ENCODE measurements around the gene PFKFB2.

Gene PFKFB2

DNA sequence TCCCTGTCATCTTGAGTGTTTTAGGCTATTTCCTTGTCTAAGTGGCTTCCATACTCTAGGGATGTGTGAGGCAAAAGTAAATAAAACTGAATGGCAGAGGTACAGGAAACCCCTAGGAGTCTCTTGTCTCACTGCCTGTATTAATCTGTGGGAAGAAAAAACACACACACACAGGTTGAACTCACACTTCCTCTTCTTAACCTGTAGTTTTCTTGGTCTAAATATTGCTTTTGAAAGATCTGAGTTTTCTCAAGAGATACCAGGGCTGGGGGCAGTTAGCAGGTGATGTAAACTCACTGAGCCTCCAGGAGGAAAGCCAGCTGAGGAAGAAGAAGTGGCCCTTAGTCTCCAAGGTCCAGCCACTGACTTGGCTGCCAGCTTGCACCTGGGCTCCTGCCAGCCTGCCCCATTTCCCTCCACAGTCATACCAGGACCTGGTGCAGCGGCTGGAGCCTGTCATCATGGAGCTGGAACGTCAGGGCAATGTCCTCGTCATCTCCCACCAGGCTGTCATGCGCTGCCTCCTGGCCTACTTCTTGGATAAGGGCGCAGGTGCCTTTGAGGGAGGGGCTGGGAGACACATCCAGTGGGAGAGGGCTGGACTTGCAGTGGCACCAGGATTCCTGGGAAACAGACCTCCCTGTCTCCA lies 16.9 kb downstream of the PFKFB2 start:
- no peak for DNase-seq

DNA sequence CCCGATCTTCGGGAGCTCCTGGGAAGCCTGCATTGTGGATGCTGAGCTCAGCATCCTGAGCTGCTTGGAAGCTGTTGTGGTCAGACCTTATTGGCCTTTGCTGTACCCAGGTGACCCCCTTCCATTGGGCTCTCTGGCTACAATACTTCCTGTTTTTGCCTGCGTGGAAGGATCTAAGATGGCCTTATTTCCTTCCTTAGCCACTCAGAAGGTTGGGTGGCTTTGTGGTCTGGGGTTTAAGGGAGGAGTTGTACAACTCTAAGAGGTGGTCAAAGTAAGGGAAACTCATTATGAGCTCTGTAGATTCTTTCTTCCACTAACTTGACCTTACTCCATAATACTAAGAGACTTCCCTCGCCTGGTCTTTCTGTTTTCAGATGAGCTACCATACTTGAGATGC lies 17.7 kb downstream of the PFKFB2 start:
- DNase-seq, result no peak

DNA sequence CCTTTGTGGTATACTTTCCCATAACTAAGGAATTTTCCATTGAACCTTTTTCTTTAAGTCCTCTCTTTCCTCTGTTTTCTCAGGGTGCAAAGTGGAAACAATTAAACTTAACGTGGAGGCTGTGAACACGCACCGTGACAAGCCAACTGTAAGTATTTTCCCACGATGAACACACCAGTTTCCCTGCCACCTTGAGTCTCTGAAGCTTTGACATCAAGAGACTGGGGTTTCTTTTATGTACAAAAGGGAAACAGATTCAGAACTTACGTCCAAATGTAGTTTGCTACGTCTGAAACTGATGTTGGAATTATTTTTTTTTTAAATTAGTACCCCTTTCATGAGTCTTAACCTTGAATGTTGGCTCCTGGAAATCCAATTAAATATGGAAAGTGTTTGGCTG lies 18.4 kb downstream of the PFKFB2 start:
- DNase-seq, result no peak

DNA sequence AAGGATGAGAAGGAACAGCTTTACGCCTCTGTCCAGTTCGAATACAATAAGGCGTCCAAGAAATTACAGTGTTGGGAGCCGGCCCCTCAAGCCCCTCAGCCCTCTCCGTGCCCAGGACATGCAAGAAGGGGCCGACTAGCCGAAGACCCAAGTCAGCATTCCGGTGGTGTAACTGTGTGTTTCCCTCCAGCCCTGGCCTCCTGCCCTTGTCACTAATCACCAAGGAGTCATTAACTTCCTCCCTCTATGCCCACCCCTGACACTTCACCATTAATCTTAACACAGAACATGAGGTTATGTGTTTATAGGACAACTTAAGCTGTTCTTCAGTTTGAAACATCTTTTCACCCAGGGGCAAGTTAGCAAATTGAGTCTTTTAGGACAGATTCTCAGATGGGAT lies 19.2 kb downstream of the PFKFB2 start:
- DNase-seq, result no peak

DNA sequence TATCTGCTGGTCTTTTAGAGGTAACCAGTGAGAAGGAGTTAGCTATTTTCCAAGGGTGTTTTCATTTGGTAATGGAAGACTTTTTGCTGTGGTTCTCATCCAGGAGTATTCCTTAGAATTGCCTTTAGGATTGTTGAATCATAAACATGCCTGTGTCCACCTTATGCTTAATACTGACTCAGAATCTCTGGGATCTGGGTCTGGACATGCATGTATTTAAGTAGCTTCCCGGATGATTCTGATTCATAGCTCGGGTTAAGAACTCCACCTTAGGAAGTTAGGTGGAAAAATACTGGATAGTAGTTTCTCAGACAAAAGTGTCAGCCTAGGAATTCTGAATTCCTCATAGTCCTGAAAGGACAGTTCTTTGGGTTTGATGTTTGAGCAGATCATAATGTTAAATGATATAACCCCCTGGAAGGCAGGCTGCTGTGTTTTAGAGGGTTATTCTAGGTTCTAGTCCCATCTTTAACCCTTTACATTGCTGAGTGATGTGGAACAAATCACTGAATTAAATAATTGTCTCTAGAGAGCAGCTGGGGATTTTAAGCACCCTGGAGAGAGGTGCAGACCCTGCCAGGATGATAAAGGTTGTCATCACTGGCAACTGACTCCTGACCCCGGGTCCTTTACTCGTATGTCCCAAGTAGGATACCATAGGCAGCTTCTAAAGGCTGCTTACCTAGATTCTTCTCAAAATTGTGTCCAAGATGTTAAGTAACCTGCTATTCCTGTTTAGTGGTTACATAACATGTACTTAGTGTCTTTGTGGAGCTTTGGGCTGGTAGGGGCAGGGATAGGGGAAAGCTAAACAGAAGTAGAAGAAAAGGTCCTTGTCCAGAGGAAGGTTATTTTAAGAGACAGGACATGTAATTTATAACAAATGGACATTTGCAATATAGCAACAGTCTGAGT lies 21.1 kb downstream of the PFKFB2 start:
- no peak for DNase-seq

DNA sequence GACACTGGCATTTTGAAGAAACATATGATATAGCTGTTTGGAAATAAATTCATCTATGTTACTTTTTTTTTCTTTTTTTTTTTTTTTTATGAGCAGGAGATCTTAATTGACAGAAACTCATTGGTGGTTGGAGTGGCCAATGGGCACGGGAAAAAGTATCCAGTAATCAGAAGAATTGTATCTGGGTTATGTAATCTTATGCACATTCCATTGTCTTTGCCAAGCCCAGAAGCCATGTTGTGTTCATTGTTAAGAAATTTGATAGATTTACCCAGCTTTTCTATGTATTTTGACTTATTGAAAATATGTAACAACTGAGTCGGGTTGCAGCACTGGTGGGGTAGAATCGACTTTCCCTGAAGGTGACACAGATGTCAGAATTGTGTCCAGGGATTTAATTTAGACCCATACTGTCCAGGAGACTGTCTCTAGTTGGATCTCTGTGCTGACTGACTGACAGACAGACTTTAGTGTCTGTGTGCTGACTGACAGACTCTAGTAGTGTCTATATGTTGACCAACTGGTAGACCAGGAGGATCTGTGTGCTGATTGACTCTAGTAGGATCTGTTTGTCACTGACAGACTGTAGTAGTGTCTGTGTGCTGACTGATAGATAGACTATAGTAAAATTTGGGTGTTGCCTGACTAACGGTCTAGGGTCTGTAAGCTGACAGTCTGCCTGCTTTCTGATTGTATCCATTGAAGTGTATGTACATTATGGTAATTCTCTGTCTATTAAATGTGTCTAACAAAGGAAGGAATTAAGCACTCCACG lies 23.3 kb downstream of the PFKFB2 start:
- no peak for DNase-seq

- no peak for DNase-seq
Measured at GRCh38 chr1:207077012-207077411, 23.9 kb downstream of the PFKFB2 start.

- DNase-seq, result no peak
Measured at GRCh38 chr1:207077470-207078377, 24.6 kb downstream of the PFKFB2 start.

DNA sequence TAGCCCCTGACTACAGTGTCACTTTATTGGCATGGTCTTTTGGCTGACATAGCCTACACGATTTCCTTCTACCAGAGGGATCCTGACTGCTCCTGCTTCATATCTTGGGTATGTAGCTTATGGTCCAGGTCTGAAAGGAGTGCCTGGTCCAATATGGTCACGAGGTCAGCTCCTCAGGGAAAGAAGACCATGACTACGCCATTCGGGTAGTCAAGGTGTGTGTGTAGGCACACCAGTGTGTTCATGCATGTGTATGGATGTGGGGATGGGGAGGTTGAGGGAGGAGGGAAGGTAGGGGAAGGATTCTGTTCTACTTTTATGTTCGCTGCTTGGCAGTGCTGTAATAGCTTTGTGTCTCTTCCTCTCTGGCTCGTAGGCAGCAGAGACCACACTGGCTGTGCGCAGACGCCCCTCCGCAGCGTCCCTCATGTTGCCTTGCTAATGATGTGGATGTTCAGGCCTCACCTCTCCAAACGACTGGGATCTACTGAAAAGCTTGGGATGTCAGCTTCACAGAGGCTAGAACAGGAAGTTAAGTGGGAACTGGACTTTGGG lies 25.6 kb downstream of the PFKFB2 start:
- DNase-seq, result no peak

GRCh38 chr1:207079706-207080241 lies 26.7 kb downstream of the PFKFB2 start:
- no peak for DNase-seq

DNA sequence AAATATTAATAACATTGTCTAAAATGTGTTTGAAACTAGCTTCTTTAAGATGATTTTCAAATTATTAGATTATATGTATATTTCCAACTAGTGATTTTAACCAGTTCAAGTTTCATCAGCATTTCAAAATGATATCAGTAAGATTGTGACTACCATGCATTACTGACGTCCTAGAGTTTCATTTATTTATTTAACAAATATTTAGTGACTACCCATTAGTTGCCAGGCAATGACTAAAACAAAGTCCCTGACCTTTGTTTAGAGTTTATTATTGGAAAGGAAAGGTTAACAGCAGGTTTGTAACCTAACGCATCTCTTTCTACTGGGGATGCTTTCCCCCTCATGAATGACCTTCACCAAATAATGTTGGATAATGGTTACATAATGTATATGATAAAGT lies 28.0 kb downstream of the PFKFB2 start:
- DNase-seq, result no peak

GRCh38 chr1:207081806-207082205 lies 28.7 kb downstream of the PFKFB2 start:
- no peak for DNase-seq

DNA sequence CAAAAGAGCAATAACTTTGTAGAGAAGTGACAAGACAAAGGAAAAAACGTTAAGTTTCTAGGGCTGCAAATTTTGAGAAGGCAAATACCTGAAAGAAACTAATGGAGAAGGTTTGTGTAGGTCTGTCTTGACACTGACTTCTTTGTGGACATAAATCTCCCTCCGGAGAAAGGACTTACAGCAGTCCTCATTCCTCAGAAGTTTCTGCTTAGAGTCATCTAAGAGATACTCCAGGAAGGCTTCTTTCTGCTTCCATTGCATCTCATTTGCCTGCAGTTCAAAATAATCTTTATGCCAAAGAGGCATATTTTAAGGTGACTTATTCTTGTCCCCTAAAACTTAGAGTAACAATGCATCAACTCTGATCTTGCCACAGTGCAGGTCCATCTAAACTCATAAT lies 31.2 kb downstream of the PFKFB2 start:
- DNase-seq, result no peak

GRCh38 chr1:207084701-207085180 lies 31.7 kb downstream of the PFKFB2 start:
- peak; percentile 64 for DNase-seq

DNA sequence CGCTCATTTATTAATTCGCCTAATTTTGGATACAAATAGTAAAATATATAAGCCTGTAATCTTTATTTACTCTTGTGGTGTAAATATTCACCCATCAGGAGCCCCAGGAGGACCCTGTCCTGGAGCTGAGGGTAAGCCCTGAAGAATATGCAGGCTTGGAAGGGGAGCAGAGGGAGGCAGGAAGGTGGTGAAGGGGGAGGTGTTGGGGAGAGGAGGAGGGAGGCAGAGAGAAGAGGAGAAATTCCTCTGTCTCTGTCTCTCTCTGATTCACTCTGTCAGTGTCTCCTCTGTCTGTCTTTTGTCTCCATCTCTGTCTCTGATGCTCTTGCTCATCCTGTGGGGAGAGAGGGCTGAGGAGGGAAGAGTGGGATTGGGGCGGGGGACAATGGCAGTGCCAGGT lies 32.8 kb downstream of the PFKFB2 start:
- no peak for DNase-seq

- DNase-seq, result no peak
Measured at GRCh38 chr1:207088161-207088560, 35.1 kb downstream of the PFKFB2 start.

- no peak for DNase-seq
Measured at GRCh38 chr1:207088701-207089626, 35.9 kb downstream of the PFKFB2 start, which contains the start of gene C4BPB. Gene C4BPB, plus strand, starts transcription at chr1:207088860. Its CDS starts 672 bp downstream, at chr1:207089532.

GRCh38 chr1:207089627-207090355 lies 36.7 kb downstream of the PFKFB2 start:
- DNase-seq, result no peak

GRCh38 chr1:207091200-207091908 lies 38.3 kb downstream of the PFKFB2 start:
- DNase-seq, result no peak
